Measurements from ENCODE around the gene PSG4.
"Not testable (repeated sequence)": the region's sequence is repeated elsewhere in the genome, so short reads cannot be mapped to it uniquely, and the experiment has no call there.

DNA sequence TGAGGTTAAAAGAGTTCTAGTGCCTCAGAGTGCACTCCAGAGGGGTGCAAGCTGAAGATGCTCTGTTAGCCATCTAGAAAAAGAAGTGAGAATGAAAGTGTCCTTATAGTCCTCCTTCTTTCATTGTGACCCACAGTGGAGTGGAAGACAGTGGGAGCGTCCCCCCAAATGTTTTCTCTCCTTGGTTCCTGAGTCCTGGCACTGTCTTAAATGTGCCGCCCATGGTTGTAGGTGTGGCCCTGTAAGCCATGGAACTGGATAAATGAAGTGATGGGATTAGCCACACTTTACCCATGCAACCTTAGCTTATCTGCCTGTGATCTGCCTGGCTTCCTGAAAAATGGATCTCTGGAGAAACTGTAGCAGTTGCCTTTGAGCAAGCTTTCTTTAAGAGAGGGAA lies 23.3 kb upstream of the PSG4 start:
- not testable (repeated sequence) for TF ChIP-seq POLR2A (IDR thresholded peaks at IDR 0.05)
- TF ChIP-seq, protein P1, sequence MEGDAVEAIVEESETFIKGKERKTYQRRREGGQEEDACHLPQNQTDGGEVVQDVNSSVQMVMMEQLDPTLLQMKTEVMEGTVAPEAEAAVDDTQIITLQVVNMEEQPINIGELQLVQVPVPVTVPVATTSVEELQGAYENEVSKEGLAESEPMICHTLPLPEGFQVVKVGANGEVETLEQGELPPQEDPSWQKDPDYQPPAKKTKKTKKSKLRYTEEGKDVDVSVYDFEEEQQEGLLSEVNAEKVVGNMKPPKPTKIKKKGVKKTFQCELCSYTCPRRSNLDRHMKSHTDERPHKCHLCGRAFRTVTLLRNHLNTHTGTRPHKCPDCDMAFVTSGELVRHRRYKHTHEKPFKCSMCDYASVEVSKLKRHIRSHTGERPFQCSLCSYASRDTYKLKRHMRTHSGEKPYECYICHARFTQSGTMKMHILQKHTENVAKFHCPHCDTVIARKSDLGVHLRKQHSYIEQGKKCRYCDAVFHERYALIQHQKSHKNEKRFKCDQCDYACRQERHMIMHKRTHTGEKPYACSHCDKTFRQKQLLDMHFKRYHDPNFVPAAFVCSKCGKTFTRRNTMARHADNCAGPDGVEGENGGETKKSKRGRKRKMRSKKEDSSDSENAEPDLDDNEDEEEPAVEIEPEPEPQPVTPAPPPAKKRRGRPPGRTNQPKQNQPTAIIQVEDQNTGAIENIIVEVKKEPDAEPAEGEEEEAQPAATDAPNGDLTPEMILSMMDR (IDR thresholded peaks at IDR 0.05): not testable (repeated sequence)
